Adipocyte (in vitro differentiated cells): ENCODE results near the gene RSRC1.

Experiments
- DNase-seq: peaks from one replicate; pipeline ENCODE4 v3.0.0-alpha.2; 2015; ENCODE audit warnings: low read depth
- H3K27me3 ChIP-seq: replicated peaks from 2 replicates; pipeline ENCODE4 v1.7.0; 2013; ENCODE audit warnings: mild to moderate bottlenecking, low read length, moderate library complexity; ENCODE audit not compliant: control insufficient read depth, insufficient read depth
- H3K36me3 ChIP-seq: 2 replicates; pipeline ENCODE4 v1.7.0; 2013; ENCODE audit warnings: low read length, mild to moderate bottlenecking, moderate library complexity; ENCODE audit not compliant: control insufficient read depth, insufficient read depth, severe bottlenecking
- H3K4me1 ChIP-seq: 2 replicates; pipeline ENCODE4 v1.7.0; 2013; ENCODE audit warnings: mild to moderate bottlenecking, low read length, moderate library complexity; ENCODE audit not compliant: control insufficient read depth, insufficient read depth
- H3K4me3 ChIP-seq: 2 replicates; pipeline ENCODE4 v1.7.0; 2013; ENCODE audit warnings: mild to moderate bottlenecking, low read length, moderate library complexity
- H3K9ac ChIP-seq: 2 replicates; pipeline ENCODE4 v1.7.0; 2013; ENCODE audit warnings: mild to moderate bottlenecking, low read length, moderate library complexity
- H3K9me3 ChIP-seq: 2 replicates; pipeline ENCODE4 v1.7.0; 2013; ENCODE audit warnings: mild to moderate bottlenecking, low read length, moderate library complexity; ENCODE audit not compliant: control insufficient read depth

The RSRC1 gene

GRCh38 chr3:158569794-158570193 is 459.9 kb downstream of the RSRC1 start:
- Histone ChIP-seq H3K27me3 (no peaks in the 10 kb centered on the region), H3K9me3 (no peaks in the 10 kb centered on the region), H3K4me1 (peaks cover 3% of the 10 kb centered on the region), H3K9ac (no peak overlapping the region), H3K36me3 (no peaks in the 10 kb centered on the region), H3K4me3 (no peak overlapping the region)
- DNase-seq: no peak

GRCh38 chr3:158570999-158571702 is 461.3 kb downstream of the RSRC1 start, which contains the start of gene MLF1:
Gene MLF1, plus strand, starts transcription at chr3:158571194. Its CDS starts 107 bp downstream, at chr3:158571301.
- peaks cover 3% of the 10 kb centered on the region for H3K4me1 ChIP-seq
- peak within 1 kb of the TSS; percentile 97 for H3K4me3 ChIP-seq
- DNase-seq: peak; percentile 99
- H3K9me3 ChIP-seq: no peaks in the 10 kb centered on the region
- H3K36me3 ChIP-seq: no peaks in the 10 kb centered on the region
- peak within 1 kb of the TSS; percentile 86 for H3K9ac ChIP-seq
- H3K27me3 ChIP-seq: no peaks in the 10 kb centered on the region

GRCh38 chr3:158571969-158572765 is 462.3 kb downstream of the RSRC1 start:
- no peak for DNase-seq
- H3K9ac ChIP-seq: no peak overlapping the region
- H3K36me3 ChIP-seq: no peaks in the 10 kb centered on the region
- H3K4me1 ChIP-seq: peaks cover 3% of the 10 kb centered on the region
- H3K4me3 ChIP-seq: no peak overlapping the region
- H3K9me3 ChIP-seq: no peaks in the 10 kb centered on the region
- no peaks in the 10 kb centered on the region for H3K27me3 ChIP-seq

- H3K36me3 ChIP-seq: no peaks in the 10 kb centered on the region
- H3K9me3 ChIP-seq: no peaks in the 10 kb centered on the region
- no peak for DNase-seq
- no peaks in the 10 kb centered on the region for H3K27me3 ChIP-seq
- no peak overlapping the region for H3K9ac ChIP-seq
- H3K4me3 ChIP-seq: no peak overlapping the region
- peaks cover 3% of the 10 kb centered on the region for H3K4me1 ChIP-seq
These were observed 462.8 kb downstream of the RSRC1 start for GRCh38 chr3:158572766-158573060.

GRCh38 chr3:158573714-158574113 is 463.8 kb downstream of the RSRC1 start:
- Histone ChIP-seq H3K9ac (no peak overlapping the region), H3K4me3 (no peak overlapping the region), H3K4me1 (peaks cover 3% of the 10 kb centered on the region), H3K9me3 (no peaks in the 10 kb centered on the region), H3K27me3 (no peaks in the 10 kb centered on the region), H3K36me3 (no peaks in the 10 kb centered on the region)
- DNase-seq: no peak

GRCh38 chr3:158574646-158575045 is 464.8 kb downstream of the RSRC1 start:
- no peak for DNase-seq
- no peaks in the 10 kb centered on the region for H3K36me3 ChIP-seq

GRCh38 chr3:158590223-158590622 is 480.3 kb downstream of the RSRC1 start:
- Histone ChIP-seq H3K9me3 (no peaks in the 10 kb centered on the region), H3K36me3 (no peaks in the 10 kb centered on the region), H3K27me3 (no peaks in the 10 kb centered on the region), H3K9ac (no peak overlapping the region), H3K4me1 (no peaks in the 10 kb centered on the region), H3K4me3 (no peak overlapping the region)
- no peak for DNase-seq

More at GRCh38 chr3:158574646-158575045, 464.8 kb downstream of the RSRC1 start:
- Histone ChIP-seq H3K4me1 (peaks cover 3% of the 10 kb centered on the region), H3K9ac (no peak overlapping the region), H3K4me3 (no peak overlapping the region), H3K9me3 (no peaks in the 10 kb centered on the region), H3K27me3 (no peaks in the 10 kb centered on the region)
